Ascending aorta (tissue), 2 donors: ENCODE measurements around the gene ATXN1. TPM values are rescaled to one million over a fixed set of nuclear protein-coding genes. Genes with fewer than 3 reads are reported as not detected.

Experiments
- DNase-seq, 2 donors: peaks; one replicate each; pipeline ENCODE4 v3.0.0-alpha.2; 2019; ENCODE audit warnings: low spot score in 2 of 2
- H3K27ac ChIP-seq, 2 donors: fragments of 200-600 bp; sonication (generic); one replicate each; pipeline ENCODE4 v1.5.1; 2016 to 2017; ENCODE audit warnings: mild to moderate bottlenecking in 1 of 2
- H3K27me3 ChIP-seq: fragments of 200-600 bp; sonication (generic); one replicate; pipeline ENCODE4 v1.5.1; 2017
- H3K36me3 ChIP-seq, 2 donors: fragments of 200-600 bp; sonication (generic); one replicate each; pipeline ENCODE4 v1.5.1; 2016
- H3K4me1 ChIP-seq, 2 donors: fragments of 200-600 bp; sonication (generic); one replicate each; pipeline ENCODE4 v1.5.1; 2016 to 2017; ENCODE audit warnings: mild to moderate bottlenecking in 1 of 2
- H3K4me3 ChIP-seq, 2 donors: fragments of 200-600 bp; sonication (generic); one replicate each; pipeline ENCODE4 v1.5.1; 2016 to 2017; ENCODE audit warnings: mild to moderate bottlenecking in 1 of 2
- H3K9me3 ChIP-seq, 2 donors: fragments of 200-600 bp; sonication (generic); one replicate each; pipeline ENCODE4 v1.5.1; 2016
- intact Hi-C: fragments of 100-400 bp; cut with DNase I; formaldehyde crosslinking; loops from one replicate; pipeline ENCODE4 v1.15.1; 2023
- total RNA-seq: library from RNA; depleted of rRNA; stranded (reverse); fragments of >200 nt; gene quantifications from one replicate; pipeline ENCODE4 v1.1.0, GENCODE V29; 2016
- TF ChIP-seq, protein P1 (sequence below), 3 experiments: fragments of 200-600 bp in 2 of 3; fragments of 450-650 bp in 1 of 3; sonication (generic) in 2 of 3; IDR thresholded peaks; one replicate each; pipeline ENCODE4 v1.5.1; 2016 to 2019; ENCODE audit warnings: antibody characterized with exemption in 3 of 3, mild to moderate bottlenecking in 1 of 3, moderate library complexity in 1 of 3

ATXN1 gene
- total RNA-seq, 1 donor from 2014 or later: 68.3 TPM

DNA sequence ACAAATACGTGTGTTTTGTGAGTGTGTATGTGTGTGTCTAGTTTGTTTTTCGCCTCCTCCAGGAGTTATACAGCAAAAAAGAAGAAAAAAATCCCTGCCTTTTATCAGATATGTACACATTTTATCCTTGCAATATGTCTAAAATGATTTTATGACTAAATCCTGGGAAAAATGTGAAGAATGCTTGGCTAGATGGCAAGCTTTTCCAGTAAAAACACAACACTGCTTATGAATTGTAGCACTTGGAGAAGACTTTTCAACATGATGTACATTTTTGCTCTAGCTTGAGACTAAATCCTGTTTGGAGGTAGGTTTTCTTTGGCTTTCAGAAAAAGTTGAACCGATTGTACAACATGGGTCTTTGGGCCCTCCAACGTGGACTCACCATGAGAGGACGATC is 362.7 kb downstream of the ATXN1 start:
- intact Hi-C loops: loop anchor here (5.0 kb wide), 1 partner anchor 364 kb away; the partner anchor contains the start of gene ATXN1

DNA sequence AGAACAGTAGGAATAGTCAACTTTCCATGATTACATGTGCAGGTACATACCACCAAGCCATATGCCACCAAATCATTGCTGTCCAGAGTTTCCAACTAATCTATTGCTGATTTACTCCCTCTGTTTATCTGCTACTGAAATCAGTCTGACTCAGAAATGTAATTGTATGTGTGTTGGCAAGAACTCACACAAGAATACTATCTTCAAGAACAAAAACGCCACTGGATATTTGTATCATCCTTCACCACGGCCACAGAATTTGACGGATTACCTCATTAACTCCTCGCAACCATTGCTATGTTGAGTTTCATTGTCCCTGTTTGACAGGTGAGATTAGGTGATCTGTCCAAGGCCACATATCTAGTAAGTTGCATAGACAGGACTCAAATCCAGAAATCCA is 363.6 kb downstream of the ATXN1 start:
- Histone ChIP-seq H3K4me1 (peaks cover 7 to 24% of the 10 kb centered on the region in 2 donors), H3K4me3 (no peak overlapping the region), H3K27ac (peak overlapping the region in 1 of 2 donors; percentile 83), H3K9me3 (no peaks in the 10 kb centered on the region), H3K36me3 (no peaks in the 10 kb centered on the region), H3K27me3 (no peaks in the 10 kb centered on the region)
- TF ChIP-seq, protein P1, sequence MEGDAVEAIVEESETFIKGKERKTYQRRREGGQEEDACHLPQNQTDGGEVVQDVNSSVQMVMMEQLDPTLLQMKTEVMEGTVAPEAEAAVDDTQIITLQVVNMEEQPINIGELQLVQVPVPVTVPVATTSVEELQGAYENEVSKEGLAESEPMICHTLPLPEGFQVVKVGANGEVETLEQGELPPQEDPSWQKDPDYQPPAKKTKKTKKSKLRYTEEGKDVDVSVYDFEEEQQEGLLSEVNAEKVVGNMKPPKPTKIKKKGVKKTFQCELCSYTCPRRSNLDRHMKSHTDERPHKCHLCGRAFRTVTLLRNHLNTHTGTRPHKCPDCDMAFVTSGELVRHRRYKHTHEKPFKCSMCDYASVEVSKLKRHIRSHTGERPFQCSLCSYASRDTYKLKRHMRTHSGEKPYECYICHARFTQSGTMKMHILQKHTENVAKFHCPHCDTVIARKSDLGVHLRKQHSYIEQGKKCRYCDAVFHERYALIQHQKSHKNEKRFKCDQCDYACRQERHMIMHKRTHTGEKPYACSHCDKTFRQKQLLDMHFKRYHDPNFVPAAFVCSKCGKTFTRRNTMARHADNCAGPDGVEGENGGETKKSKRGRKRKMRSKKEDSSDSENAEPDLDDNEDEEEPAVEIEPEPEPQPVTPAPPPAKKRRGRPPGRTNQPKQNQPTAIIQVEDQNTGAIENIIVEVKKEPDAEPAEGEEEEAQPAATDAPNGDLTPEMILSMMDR (IDR thresholded peaks at IDR 0.05): no peak
- intact Hi-C loops: loop anchor here (5.0 kb wide), 1 partner anchor 365 kb away; the partner anchor contains the start of gene ATXN1
- DNase-seq: no peak

More for the DNA sequence above, 362.7 kb downstream of the ATXN1 start:
- Histone ChIP-seq H3K9me3 (no peaks in the 10 kb centered on the region), H3K4me3 (peak overlapping the region in 1 of 2 donors; percentile 12), H3K36me3 (no peaks in the 10 kb centered on the region), H3K4me1 (peaks cover 8 to 30% of the 10 kb centered on the region in 2 donors), H3K27me3 (no peaks in the 10 kb centered on the region), H3K27ac (peak overlapping the region; percentile 83 to 84)
- DNase-seq: no peak
- TF ChIP-seq, protein P1 (IDR thresholded peaks at IDR 0.05): no peak

GRCh38 chr6:16396497-16397319 is 364.6 kb downstream of the ATXN1 start:
- TF ChIP-seq, protein P1 (IDR thresholded peaks at IDR 0.05): no peak
- DNase-seq: no peak
- H3K36me3 ChIP-seq: no peaks in the 10 kb centered on the region
- no peak overlapping the region for H3K4me3 ChIP-seq
- H3K27me3 ChIP-seq: no peaks in the 10 kb centered on the region
- peaks cover 11 to 25% of the 10 kb centered on the region in 2 donors for H3K4me1 ChIP-seq
- no peaks in the 10 kb centered on the region for H3K9me3 ChIP-seq
- H3K27ac ChIP-seq: no peak overlapping the region
- intact Hi-C loops: loop anchor here (5.0 kb wide), 1 partner anchor 366 kb away; the partner anchor contains the start of gene ATXN1

DNA sequence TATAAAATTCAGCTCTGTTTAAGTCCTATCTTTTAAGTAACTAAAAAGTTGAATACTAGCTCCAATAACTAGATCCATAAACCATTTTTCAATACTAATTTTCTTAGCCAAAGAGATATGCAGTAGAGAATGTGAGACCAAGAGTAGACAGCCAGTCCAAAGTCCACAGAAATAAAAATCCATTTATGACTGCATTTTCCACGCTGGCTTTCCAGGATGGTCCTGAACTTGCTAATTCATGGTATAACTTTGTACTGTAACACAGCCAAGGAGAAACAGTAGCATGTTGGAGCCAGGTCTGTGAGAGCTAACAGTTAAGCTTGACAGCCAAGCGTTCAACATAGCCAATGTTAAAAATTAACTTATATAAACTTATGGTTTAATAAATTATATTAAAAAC is 366.6 kb downstream of the ATXN1 start:
- H3K27ac ChIP-seq: no peak overlapping the region
- no peaks in the 10 kb centered on the region for H3K9me3 ChIP-seq
- H3K4me3 ChIP-seq: no peak overlapping the region
- peaks cover 11 to 19% of the 10 kb centered on the region in 2 donors for H3K4me1 ChIP-seq
- no peak for DNase-seq
- H3K27me3 ChIP-seq: no peaks in the 10 kb centered on the region
- TF ChIP-seq, protein P1 (IDR thresholded peaks at IDR 0.05): no peak
- intact Hi-C loops: loop anchor here (5.0 kb wide), 1 partner anchor 368 kb away; the partner anchor contains the start of gene ATXN1
- H3K36me3 ChIP-seq: no peaks in the 10 kb centered on the region

- DNase-seq: no peak
- H3K4me3 ChIP-seq: no peak overlapping the region
- no peaks in the 10 kb centered on the region for H3K27me3 ChIP-seq
- TF ChIP-seq, protein P1 (IDR thresholded peaks at IDR 0.05): no peak
- no peak overlapping the region for H3K27ac ChIP-seq
- H3K36me3 ChIP-seq: no peaks in the 10 kb centered on the region
- H3K9me3 ChIP-seq: no peaks in the 10 kb centered on the region
- intact Hi-C loops: no loop called here
- peaks cover 8 to 12% of the 10 kb centered on the region in 2 donors for H3K4me1 ChIP-seq
Measured at GRCh38 chr6:16393326-16393725, 367.9 kb downstream of the ATXN1 start.
